ENCODE measurements around the gene MXD3.
"Not testable (repeated sequence)": the region's sequence is repeated elsewhere in the genome, so short reads cannot be mapped to it uniquely, and the experiment has no call there.

MXD3 gene, protein sequence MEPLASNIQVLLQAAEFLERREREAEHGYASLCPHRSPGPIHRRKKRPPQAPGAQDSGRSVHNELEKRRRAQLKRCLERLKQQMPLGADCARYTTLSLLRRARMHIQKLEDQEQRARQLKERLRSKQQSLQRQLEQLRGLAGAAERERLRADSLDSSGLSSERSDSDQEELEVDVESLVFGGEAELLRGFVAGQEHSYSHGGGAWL

GRCh38 chr5:177311723-177312648 is at the start of gene MXD3:
Gene MXD3 (minus strand): TSS chr5:177311898. CDS start chr5:177311830, 68 bp downstream.
- DNase-seq (ENCODE audit: low read depth): peak; percentile 92

DNA sequence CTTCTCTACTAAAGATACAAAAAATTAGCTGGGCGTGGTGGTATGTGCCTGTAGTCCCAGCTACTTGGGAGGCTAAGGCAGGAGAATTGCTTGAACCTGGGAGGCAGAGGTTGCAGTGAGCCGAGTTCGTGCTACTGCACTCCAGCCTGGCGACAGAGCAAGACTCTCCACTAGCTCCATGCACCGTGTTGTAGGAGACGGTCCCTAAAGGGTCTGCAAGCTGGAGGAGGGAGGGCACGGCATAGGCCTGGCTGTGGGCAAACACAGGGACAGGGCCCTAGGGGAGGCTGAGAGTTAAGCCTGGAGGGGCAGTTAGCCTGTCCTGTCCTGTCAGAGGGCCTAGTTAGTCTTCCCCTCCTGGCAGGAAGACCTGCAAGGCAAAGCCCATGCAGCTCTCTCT is 49.0 kb upstream of the MXD3 start:
- DNase-seq (ENCODE audit: low read depth): not testable (repeated sequence)

- DNase-seq (ENCODE audit: low read depth): no peak
Observed at GRCh38 chr5:177359860-177360259, 48.2 kb upstream of the MXD3 start.

DNA sequence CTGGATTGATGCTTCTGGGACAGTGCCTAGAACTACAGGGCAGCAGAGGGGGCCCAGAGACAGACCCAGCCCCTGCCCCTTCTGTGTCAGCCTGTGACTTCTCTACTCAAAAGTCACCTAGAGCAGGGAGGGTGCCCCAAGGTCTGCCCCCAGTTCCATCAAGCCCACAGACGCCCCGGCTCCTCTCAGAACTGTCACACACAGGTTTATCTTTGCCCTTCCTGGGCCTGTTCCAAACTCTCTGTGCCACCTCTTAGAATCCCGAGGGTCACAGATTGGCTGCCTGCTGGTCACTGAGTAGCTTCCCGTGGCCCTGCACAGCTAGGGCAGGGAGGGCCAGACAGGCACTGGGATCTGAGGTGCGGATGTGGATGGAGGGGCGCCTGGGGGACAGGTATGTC is 47.8 kb upstream of the MXD3 start:
- DNase-seq (ENCODE audit: low read depth): no peak

GRCh38 chr5:177358370-177358819 is 46.7 kb upstream of the MXD3 start:
- no peak for DNase-seq (ENCODE audit: low read depth)

DNA sequence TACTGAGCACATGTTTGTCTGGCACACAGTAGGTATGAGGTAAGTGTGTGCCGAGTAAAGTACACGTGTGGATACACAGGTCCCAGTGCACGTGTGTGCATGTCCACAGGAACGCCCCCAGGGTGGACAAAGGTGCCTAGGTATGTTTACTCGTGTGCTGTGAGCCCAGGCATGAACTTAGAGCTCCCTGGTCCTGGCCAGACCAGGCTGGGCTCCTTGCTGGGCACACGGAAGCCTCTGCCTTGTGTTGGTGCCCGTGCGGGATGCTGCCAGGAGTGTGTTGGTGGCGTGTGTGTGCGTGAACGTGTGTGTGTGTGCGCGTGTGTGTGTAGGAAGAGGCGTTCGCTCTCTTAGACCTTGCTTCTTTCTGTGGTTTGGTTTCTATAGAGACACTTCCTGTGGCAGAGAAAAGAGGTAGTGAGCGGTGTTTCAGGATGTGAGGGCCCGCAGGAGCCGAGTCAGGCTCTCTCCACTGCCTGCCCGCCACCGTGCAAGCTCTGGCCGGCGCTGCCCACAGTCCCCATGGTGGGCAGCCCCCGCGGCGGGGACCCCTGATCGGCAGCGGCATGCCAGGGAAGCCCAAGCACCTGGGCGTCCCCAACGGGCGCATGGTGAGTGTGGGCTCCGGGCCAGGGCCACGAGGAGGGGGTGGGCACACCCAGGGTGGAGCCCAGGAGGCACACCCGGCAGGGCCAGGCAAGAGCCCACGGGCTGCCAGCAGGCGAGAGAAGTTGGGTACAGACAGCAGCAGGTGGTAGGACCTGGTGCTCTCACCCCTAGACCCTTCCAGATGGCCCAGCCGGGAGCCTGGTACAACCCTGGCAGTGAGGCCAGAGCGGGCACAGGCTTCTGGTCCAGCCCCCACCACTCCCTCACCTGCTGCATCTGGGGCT is 46.0 kb upstream of the MXD3 start, which contains the start of gene RGS14:
Gene RGS14, plus strand, starts transcription at position 466 of the 893 bp plus-strand sequence. Its CDS starts 101 bp downstream, at position 567.
- peak; percentile 65 for DNase-seq (ENCODE audit: low read depth)

GRCh38 chr5:177357146-177357458 is 45.4 kb upstream of the MXD3 start:
- no peak for DNase-seq (ENCODE audit: low read depth)

DNA sequence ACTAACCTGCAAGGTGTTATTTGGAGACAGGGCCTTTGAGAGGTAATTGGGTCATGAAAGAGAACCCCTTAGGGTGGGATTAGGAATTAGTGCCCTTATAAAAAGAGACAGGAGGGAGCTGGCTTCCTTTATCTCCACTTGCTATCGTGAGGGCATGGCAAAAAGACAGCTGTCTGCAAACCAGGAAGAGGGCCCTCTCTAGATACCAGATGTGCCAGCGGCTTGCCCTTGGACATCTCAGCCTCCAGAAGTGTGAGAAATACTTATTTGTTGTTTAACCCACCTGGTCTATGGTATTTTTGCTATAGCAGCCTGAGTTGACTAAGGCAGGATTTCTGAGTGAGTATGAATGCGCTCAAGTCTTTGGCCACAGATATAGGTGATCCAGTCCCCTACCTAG is 45.0 kb upstream of the MXD3 start:
- no peak for DNase-seq (ENCODE audit: low read depth)

- DNase-seq (ENCODE audit: low read depth): no peak
Observed at GRCh38 chr5:177355868-177356168, 44.1 kb upstream of the MXD3 start.

DNA sequence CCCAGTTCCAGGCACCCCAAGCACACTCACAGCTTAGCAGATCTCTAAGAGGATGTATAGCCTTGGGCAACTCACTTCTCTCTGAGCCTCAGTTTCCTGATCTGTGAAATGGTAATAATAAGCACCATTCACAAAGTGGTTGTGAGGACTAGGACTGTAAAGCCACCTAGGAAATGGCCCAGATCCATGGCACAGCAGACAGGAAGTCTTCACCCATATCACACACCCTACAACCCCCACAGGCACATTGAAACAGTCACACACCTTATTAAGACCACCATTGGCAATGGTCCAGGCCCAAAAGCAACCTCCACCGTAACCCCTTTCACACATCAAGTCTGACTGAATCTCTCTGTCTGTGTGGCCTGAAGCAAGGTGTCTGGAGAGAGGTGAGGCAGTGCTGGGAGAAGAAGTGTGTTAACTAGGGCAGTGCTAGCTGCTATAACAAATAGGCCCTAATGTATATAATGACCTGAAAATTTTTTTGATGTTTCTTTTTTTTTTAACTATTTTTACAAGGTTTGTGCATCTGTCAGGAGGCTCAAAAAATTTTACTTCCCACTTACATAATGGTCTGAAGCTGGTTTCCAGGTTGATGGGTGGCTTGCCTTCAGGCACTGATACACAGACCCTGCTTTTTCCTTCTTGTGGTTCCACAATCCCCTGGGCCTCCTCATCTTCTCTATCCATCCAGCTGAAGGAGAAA is 43.6 kb upstream of the MXD3 start:
- no peak for DNase-seq (ENCODE audit: low read depth)

GRCh38 chr5:177354711-177355110 is 43.0 kb upstream of the MXD3 start:
- DNase-seq (ENCODE audit: low read depth): no peak

GRCh38 chr5:177354256-177354655 is 42.6 kb upstream of the MXD3 start:
- DNase-seq (ENCODE audit: low read depth): no peak

GRCh38 chr5:177353093-177353492 is 41.4 kb upstream of the MXD3 start:
- DNase-seq (ENCODE audit: low read depth): no peak

- peak; percentile 87 for DNase-seq (ENCODE audit: low read depth)
Observed at GRCh38 chr5:177351392-177352329, 40.0 kb upstream of the MXD3 start, which contains the start of gene LMAN2. Gene LMAN2 (minus strand): TSS chr5:177351668. CDS start chr5:177351647, 21 bp downstream.

- DNase-seq (ENCODE audit: low read depth): no peak
Observed at GRCh38 chr5:177350776-177351391, 39.2 kb upstream of the MXD3 start.

DNA sequence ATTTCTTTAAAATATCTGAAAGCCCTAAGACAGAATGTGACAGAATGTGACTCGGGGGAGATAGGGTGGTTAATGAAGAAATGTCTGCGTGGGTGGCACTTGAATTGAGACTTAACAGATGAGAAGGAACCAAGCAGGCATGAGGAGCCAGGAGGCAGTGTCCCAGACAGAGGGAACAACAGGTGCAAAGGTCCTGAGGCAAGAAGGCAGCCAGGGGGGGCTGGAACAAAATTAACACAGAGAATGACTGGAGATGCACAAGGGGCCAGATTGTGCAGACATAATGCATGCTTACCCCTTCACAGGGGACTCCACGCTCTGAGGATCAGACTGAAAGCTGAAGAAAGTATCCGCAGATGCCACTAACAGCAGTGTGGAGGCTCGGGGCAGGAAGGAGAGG is 38.1 kb upstream of the MXD3 start:
- no peak for DNase-seq (ENCODE audit: low read depth)

DNA sequence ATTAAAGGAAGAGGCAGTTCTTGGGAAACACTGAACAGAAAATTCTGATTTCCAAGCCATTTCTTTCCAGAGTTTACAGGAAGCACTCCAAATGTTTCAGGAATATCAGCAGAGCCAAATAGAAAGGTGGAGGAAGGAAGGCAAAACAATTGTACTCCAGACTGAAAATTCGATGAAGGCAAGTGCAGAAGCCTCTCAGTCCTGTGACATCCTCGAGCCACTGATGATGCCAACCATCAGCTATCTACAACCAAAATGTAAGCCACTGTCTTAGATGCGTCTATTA is 37.6 kb upstream of the MXD3 start:
- no peak for DNase-seq (ENCODE audit: low read depth)

- no peak for DNase-seq (ENCODE audit: low read depth)
Observed at GRCh38 chr5:177347699-177348098, 36.0 kb upstream of the MXD3 start.

DNA sequence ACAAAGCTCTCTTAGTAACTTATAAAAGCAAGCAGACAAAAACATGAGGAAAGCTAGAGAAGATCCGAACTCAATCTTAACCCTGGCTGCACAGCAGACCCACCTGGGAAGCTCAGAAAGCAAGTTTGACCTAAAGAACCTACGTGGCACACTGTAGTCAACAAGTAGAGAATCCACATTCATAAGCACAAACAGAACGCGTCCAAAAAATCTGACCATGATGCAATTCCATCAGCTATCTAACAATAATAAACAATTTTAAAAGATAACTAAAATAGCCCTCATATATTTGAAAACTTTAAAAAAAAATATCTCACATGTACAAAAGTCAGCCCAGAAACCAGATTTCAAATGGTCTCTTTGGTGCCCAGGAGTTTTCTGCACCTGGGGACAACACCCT is 35.1 kb upstream of the MXD3 start:
- no peak for DNase-seq (ENCODE audit: low read depth)

GRCh38 chr5:177344891-177345290 is 33.2 kb upstream of the MXD3 start:
- DNase-seq (ENCODE audit: low read depth): no peak
